VCaP (cell line): ENCODE measurements around the gene FAM163B.
"Not testable (repeated sequence)": the region's sequence is repeated elsewhere in the genome, so short reads cannot be mapped to it uniquely, and the experiment has no call there.

Source experiments
- H3K27ac ChIP-seq: fragments of 450-650 bp; 2 replicates; pipeline ENCODE4 v1.5.1; 2017
- TF ChIP-seq, protein P1 (sequence below): fragments of 450-650 bp; conservative IDR thresholded peaks from 2 replicates; pipeline ENCODE4 v1.5.1; 2017; ENCODE audit warnings: mild to moderate bottlenecking, moderate library complexity

FAM163B gene

DNA sequence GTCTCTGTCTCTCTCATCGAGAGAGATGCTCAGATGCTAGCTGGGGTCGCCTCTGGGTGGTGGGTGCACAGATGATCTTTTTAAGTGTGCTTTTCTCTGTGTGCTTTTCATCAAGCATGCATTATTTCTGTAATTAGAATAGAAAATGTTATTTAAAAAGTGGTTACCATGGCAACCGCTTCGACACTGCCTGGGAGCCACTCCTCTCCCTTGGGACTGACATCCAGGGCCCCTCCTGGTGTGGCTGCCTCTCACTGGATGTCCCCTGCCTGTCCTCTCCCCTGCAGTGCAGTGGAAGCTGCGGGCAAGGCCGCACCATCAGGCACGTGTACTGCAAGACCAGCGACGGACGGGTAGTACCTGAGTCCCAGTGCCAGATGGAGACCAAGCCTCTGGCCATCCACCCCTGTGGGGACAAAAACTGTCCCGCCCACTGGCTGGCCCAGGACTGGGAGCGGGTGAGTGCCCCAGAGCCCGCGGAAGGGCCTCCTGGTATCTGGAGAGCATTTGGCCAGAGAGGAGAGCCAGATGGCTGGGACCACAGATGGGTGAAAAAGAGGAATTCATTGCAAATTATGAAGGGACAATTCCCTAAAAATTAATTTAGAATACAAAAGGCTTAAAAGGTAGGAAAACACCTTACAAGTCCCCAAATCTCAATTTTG is 39.9 kb downstream of the FAM163B start:
- TF ChIP-seq, protein P1, sequence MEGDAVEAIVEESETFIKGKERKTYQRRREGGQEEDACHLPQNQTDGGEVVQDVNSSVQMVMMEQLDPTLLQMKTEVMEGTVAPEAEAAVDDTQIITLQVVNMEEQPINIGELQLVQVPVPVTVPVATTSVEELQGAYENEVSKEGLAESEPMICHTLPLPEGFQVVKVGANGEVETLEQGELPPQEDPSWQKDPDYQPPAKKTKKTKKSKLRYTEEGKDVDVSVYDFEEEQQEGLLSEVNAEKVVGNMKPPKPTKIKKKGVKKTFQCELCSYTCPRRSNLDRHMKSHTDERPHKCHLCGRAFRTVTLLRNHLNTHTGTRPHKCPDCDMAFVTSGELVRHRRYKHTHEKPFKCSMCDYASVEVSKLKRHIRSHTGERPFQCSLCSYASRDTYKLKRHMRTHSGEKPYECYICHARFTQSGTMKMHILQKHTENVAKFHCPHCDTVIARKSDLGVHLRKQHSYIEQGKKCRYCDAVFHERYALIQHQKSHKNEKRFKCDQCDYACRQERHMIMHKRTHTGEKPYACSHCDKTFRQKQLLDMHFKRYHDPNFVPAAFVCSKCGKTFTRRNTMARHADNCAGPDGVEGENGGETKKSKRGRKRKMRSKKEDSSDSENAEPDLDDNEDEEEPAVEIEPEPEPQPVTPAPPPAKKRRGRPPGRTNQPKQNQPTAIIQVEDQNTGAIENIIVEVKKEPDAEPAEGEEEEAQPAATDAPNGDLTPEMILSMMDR: no peak
- H3K27ac ChIP-seq: no peak overlapping the region

DNA sequence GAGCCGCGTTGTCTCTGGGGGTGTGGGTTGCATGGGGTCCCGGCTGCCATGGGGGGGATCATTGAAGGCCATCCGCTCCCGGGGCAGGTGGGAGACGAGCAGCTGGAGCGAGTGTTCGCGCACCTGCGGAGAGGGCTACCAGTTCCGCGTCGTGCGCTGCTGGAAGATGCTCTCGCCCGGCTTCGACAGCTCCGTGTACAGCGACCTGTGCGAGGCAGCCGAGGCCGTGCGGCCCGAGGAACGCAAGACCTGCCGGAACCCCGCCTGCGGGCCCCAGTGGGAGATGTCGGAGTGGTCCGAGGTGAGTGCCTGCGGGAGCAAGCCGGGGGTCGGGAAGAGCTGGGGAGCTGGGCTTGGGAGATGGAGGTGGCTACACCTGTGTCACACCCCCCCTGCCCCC is 41.0 kb downstream of the FAM163B start:
- TF ChIP-seq, protein P1: no peak
- no peak overlapping the region for H3K27ac ChIP-seq

DNA sequence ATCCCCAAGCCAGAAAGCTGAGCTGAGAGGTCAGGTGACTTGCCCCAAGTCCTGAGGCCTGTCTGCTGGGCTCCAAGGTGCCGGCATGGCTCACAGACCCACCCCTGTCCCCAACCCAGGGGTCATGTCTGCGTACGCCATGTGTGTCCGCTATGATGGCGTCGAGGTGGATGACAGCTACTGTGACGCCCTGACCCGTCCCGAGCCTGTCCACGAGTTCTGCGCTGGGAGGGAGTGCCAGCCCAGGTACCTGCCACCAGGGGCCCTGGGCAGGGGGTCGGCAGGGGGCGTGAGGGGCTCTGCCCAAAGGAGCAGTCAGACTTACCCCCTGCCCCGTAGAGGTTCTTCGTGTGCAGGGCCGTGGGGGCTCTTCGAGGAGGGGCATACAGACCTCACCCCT is 42.4 kb downstream of the FAM163B start:
- no peak overlapping the region for H3K27ac ChIP-seq
- TF ChIP-seq, protein P1: no peak

DNA sequence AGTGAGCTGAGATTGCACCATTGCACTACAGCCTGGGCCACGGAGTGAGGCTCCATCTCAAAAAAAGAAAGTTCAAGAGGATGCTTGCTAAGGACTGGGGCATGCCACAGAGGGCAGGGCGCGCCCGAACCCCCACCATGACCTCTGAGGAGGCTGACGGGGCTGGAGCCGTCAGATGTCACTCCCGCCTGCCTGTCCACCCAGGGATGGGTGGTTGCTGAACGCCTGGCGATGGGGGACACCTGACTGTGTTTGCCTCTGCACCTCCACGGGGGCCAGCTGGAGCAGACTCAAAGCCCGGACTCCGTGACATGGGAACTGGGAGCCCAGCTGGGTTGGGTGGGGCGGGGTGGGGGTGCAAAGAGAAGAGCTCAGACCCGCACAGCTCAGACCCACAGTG is 42.8 kb downstream of the FAM163B start:
- TF ChIP-seq, protein P1: no peak
- H3K27ac ChIP-seq: no peak overlapping the region

DNA sequence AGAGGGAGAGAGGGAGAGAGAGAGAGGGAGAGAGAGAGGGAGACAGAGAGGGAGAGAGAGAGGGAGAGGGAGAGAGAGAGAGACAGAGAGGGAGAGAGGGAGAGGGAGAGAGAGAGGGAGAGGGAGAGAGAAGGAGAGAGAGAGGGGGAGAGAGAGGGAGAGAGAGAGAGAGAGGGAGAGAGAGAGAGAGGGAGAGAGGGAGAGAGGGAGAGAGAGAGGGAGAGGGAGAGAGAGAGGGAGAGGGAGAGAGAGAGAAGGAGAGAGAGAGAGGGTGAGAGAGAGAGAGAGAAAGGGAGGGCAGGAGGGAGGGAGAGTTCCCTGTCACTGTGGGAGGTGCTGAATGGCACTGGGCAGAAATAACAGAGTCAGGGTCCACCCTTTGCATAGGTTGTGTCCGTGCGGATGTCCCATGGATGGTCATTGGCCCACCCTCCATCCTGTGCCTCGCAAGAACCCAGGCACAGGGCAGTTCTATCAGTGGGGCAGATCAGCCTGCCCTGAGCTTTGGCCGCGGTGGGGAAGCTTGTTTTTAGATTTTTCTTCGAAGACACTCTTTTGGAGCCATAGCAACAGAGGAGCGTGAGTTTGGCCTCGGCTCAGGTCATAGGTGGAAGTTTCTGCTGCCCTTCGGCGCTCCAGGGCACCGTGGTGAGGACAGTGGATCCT is 44.6 kb downstream of the FAM163B start:
- no peak overlapping the region for H3K27ac ChIP-seq
- TF ChIP-seq, protein P1: no peak

DNA sequence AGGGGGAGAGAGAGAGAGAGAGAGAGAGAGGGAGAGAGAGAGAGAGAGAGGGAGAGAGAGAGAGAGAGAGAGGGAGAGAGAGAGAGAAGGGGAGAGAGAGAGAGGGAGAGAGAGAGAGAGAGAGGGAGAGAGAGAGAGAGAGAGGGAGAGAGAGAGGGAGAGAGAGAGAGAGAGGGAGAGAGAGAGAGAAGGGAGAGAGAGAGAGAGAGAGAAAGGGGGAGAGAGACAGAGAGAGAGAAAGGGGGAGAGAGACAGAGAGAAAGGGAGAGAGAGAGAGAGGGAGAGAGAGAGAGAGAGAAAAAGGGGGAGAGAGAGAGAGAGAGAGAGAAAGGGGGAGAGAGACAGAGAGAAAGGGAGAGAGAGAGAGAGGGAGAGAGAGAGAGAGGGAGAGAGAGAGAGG is 45.4 kb downstream of the FAM163B start:
- H3K27ac ChIP-seq: not testable (repeated sequence)

DNA sequence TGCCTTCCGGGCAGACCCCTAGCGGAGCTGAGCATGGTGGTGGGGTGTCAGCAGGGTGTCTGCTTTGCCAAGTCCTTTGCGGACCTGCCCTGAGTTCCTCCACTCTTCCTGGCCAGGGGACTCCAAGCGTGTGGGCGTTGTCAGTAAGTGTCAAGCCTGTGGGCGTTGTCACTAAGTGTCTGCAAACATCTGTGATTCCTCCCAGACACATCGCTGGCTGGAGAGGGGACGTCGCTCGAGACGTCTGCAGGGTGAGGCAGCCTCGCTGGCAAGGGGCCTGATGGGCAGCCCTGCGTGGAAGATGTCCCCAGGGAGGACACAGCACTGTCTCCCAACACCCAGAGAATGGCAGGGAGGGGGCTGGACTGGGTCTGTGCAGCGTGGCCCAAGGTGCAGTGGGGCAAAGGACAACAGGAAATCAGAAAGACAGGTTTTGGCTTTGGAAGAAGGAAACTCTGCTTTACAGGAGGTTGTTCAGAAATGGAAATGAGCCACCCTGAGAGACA is 45.8 kb downstream of the FAM163B start:
- H3K27ac ChIP-seq: no peak overlapping the region
- TF ChIP-seq, protein P1: no peak
